KMS-11 (cell line): ENCODE data around the gene TMPRSS2.

Source experiments
- H2AFZ ChIP-seq: fragments of 200-600 bp; sonication (generic); 2 replicates; pipeline ENCODE4 v1.6.1; 2016; ENCODE audit warnings: antibody characterized with exemption, mixed run types, low read depth
- H3K27ac ChIP-seq: fragments of 200-600 bp; sonication (generic); 2 replicates; pipeline ENCODE4 v1.6.1; 2016; ENCODE audit warnings: mild to moderate bottlenecking, mixed run types
- H3K27me3 ChIP-seq: fragments of 200-600 bp; sonication (generic); 2 replicates; pipeline ENCODE4 v1.6.1; 2017; ENCODE audit warnings: mild to moderate bottlenecking, low read depth, mixed run types, moderate library complexity; ENCODE audit not compliant: insufficient read depth
- H3K36me3 ChIP-seq: fragments of 200-600 bp; sonication (generic); 2 replicates; pipeline ENCODE4 v1.6.1; 2017; ENCODE audit warnings: mild to moderate bottlenecking, mixed run types; ENCODE audit not compliant: insufficient read depth
- H3K4me1 ChIP-seq: fragments of 200-600 bp; sonication (generic); 2 replicates; pipeline ENCODE4 v1.6.1; 2016; ENCODE audit warnings: mild to moderate bottlenecking, low read depth, mixed run types; ENCODE audit not compliant: poor library complexity, severe bottlenecking
- H3K4me2 ChIP-seq: fragments of 200-600 bp; sonication (generic); 2 replicates; pipeline ENCODE4 v1.7.0; 2016; ENCODE audit warnings: mild to moderate bottlenecking, mixed run types
- H3K4me3 ChIP-seq: fragments of 200-600 bp; sonication (generic); IDR thresholded peaks from 2 replicates; pipeline ENCODE4 v1.6.1; 2017; ENCODE audit warnings: low read depth, low read length, mixed read lengths; ENCODE audit not compliant: insufficient read depth
- H3K79me2 ChIP-seq: fragments of 200-600 bp; sonication (generic); 2 replicates; pipeline ENCODE4 v1.6.1; 2016; ENCODE audit warnings: low read depth, mixed run types; ENCODE audit not compliant: insufficient read depth
- H3K9ac ChIP-seq: fragments of 200-600 bp; sonication (generic); 2 replicates; pipeline ENCODE4 v1.6.1; 2016; ENCODE audit warnings: mild to moderate bottlenecking, mixed run types
- H4K20me1 ChIP-seq: fragments of 200-600 bp; sonication (generic); 2 replicates; pipeline ENCODE4 v1.6.1; 2016; ENCODE audit warnings: mild to moderate bottlenecking, mixed run types; ENCODE audit not compliant: insufficient read depth
- CTCF ChIP-seq: fragments of 200-600 bp; sonication (generic); conservative IDR thresholded peaks from 2 replicates; pipeline ENCODE4 v1.6.1; 2017; ENCODE audit warnings: low read depth, mild to moderate bottlenecking, antibody characterized with exemption, low read length, moderate library complexity, mixed read lengths

The TMPRSS2 gene

GRCh38 chr21:41526478-41527087, 18.6 kb upstream of the TMPRSS2 start:
- no peaks in the 10 kb centered on the region for H3K4me1 ChIP-seq
- H3K4me3 ChIP-seq, result no peak overlapping the region
- no peak overlapping the region for H3K9ac ChIP-seq
- no peak overlapping the region for H3K4me2 ChIP-seq
- no peaks in the 10 kb centered on the region for H3K79me2 ChIP-seq
- no peak for TF ChIP-seq CTCF
- H3K27ac ChIP-seq, result no peak overlapping the region
- H3K36me3 ChIP-seq, result no peaks in the 10 kb centered on the region
- no peaks in the 10 kb centered on the region for H4K20me1 ChIP-seq
- H3K27me3 ChIP-seq, result no peaks in the 10 kb centered on the region
- H2AFZ ChIP-seq, result no peak overlapping the region

- Histone ChIP-seq H3K27me3 (no peaks in the 10 kb centered on the region), H3K27ac (no peak overlapping the region), H3K36me3 (no peaks in the 10 kb centered on the region), H3K9ac (no peak overlapping the region), H3K4me3 (no peak overlapping the region), H3K4me1 (no peaks in the 10 kb centered on the region), H3K79me2 (no peaks in the 10 kb centered on the region), H3K4me2 (no peak overlapping the region), H4K20me1 (no peaks in the 10 kb centered on the region), H2AFZ (no peak overlapping the region)
- TF ChIP-seq CTCF, result no peak
Observed at GRCh38 chr21:41523175-41523574, 15.2 kb upstream of the TMPRSS2 start.

- Histone ChIP-seq H3K27me3 (no peaks in the 10 kb centered on the region), H3K27ac (no peak overlapping the region), H4K20me1 (no peaks in the 10 kb centered on the region)
Observed at GRCh38 chr21:41521489-41522027, 13.6 kb upstream of the TMPRSS2 start.

GRCh38 chr21:41520560-41521442, 12.8 kb upstream of the TMPRSS2 start:
- Histone ChIP-seq H3K79me2 (no peaks in the 10 kb centered on the region), H4K20me1 (no peaks in the 10 kb centered on the region), H3K4me1 (no peaks in the 10 kb centered on the region), H3K9ac (no peak overlapping the region), H3K36me3 (no peaks in the 10 kb centered on the region), H3K27ac (no peak overlapping the region), H3K27me3 (no peaks in the 10 kb centered on the region), H2AFZ (no peak overlapping the region), H3K4me2 (no peak overlapping the region), H3K4me3 (no peak overlapping the region)
- no peak for TF ChIP-seq CTCF

More at GRCh38 chr21:41521489-41522027, 13.6 kb upstream of the TMPRSS2 start:
- Histone ChIP-seq H3K4me3 (no peak overlapping the region), H3K4me2 (no peak overlapping the region), H3K4me1 (no peaks in the 10 kb centered on the region), H3K9ac (no peak overlapping the region), H3K79me2 (no peaks in the 10 kb centered on the region), H3K36me3 (no peaks in the 10 kb centered on the region), H2AFZ (no peak overlapping the region)
- no peak for TF ChIP-seq CTCF
